Osteoblast (primary cell): Measurements from ENCODE around the gene NCK2. TPM values are rescaled to one million over a fixed set of nuclear protein-coding genes. Genes with fewer than 3 reads are reported as not detected.

ENCODE experiments used
- DNase-seq: peaks from one replicate; pipeline ENCODE4 v3.0.0; 2011; ENCODE audit warnings: low spot score, mixed read lengths; ENCODE audit not compliant: insufficient read length; ENCODE audit errors: missing footprints
- H2AFZ ChIP-seq: 2 replicates; pipeline ENCODE4 v1.6.0; 2011; ENCODE audit warnings: mild to moderate bottlenecking, low read length
- H3K27ac ChIP-seq: 2 replicates; pipeline ENCODE4 v1.5.1; 2011; ENCODE audit warnings: mild to moderate bottlenecking, low read depth, low read length, moderate library complexity
- H3K27me3 ChIP-seq: 2 replicates; pipeline ENCODE4 v1.6.0; 2012; ENCODE audit warnings: mild to moderate bottlenecking, control low read depth, inconsistent platforms, low read length, moderate library complexity; ENCODE audit not compliant: insufficient read depth
- H3K36me3 ChIP-seq: 2 replicates; pipeline ENCODE4 v1.5.1; 2011; ENCODE audit warnings: mild to moderate bottlenecking, low read length, control low read depth, moderate library complexity; ENCODE audit not compliant: insufficient read depth
- H3K4me1 ChIP-seq: 2 replicates; pipeline ENCODE4 v1.5.1; 2011; ENCODE audit warnings: mild to moderate bottlenecking, low read length, control low read depth, moderate library complexity; ENCODE audit not compliant: insufficient read depth
- H3K4me2 ChIP-seq: 2 replicates; pipeline ENCODE4 v1.6.0; 2011; ENCODE audit warnings: mild to moderate bottlenecking, low read length; ENCODE audit not compliant: insufficient read depth
- H3K4me3 ChIP-seq: fragments of 200-600 bp; sonication (generic); 3 replicates; pipeline ENCODE4 v1.5.1; 2012; ENCODE audit warnings: mild to moderate bottlenecking, low read length, inconsistent platforms; ENCODE audit not compliant: insufficient read depth
- H3K79me2 ChIP-seq: 2 replicates; pipeline ENCODE4 v1.6.0; 2012; ENCODE audit warnings: mild to moderate bottlenecking, low read length, control low read depth, inconsistent platforms; ENCODE audit not compliant: insufficient read depth
- H3K9me3 ChIP-seq: 2 replicates; pipeline ENCODE4 v1.5.1; 2011; ENCODE audit warnings: low read depth, low read length, control low read depth
- H4K20me1 ChIP-seq: 2 replicates; pipeline ENCODE4 v1.6.0; 2012; ENCODE audit warnings: mild to moderate bottlenecking, low read length, control low read depth; ENCODE audit not compliant: insufficient read depth
- CTCF ChIP-seq: IDR thresholded peaks from 2 replicates; pipeline ENCODE4 v1.5.1; 2011; ENCODE audit warnings: mild to moderate bottlenecking, low read depth, low read length, moderate library complexity; ENCODE audit errors: extremely low read depth
- total RNA-seq: library from RNA; depleted of rRNA; stranded (reverse); fragments of >200 nt; gene quantifications from 2 replicates; pipeline ENCODE4 v1.2.3, GENCODE V29; 2012

Gene NCK2
- total RNA-seq, 1 donor: 28.6 TPM

DNA sequence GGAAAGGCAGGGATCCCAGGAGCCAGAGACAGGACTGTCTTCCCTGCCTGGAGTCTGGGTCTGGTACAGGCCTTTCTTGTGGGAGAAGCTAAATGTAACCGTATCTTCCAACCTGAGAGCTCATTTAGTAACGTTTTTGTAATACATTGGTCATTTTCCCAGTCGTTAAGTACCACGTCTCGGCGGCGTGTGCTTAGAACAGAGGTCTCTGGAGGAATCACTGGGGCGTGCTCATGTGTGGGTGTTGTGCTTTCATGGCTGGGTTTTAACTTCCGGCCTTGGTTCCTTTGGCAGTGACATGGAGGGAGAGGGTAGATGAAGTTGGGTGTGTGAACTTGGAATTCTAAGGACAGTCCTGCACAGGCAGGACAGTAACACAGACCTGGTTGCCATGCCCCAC is 79.7 kb downstream of the NCK2 start:
- Histone ChIP-seq H4K20me1 (peaks cover 12% of the 10 kb centered on the region), H3K27me3 (no peaks in the 10 kb centered on the region), H3K9me3 (no peaks in the 10 kb centered on the region), H3K4me1 (no peaks in the 10 kb centered on the region), H3K36me3 (no peaks in the 10 kb centered on the region), H3K27ac (no peak overlapping the region), H3K79me2 (peaks cover 7% of the 10 kb centered on the region), H3K4me2 (no peak overlapping the region), H2AFZ (no peak overlapping the region), H3K4me3 (no peak overlapping the region)
- DNase-seq: no peak
- no peak for TF ChIP-seq CTCF

- Histone ChIP-seq H3K27me3 (no peaks in the 10 kb centered on the region), H2AFZ (no peak overlapping the region), H3K9me3 (no peaks in the 10 kb centered on the region), H3K27ac (no peak overlapping the region), H3K79me2 (peaks cover 13% of the 10 kb centered on the region), H4K20me1 (peaks cover 3% of the 10 kb centered on the region), H3K4me2 (no peak overlapping the region), H3K4me1 (no peaks in the 10 kb centered on the region), H3K36me3 (no peaks in the 10 kb centered on the region), H3K4me3 (no peak overlapping the region)
- no peak for TF ChIP-seq CTCF
- no peak for DNase-seq
Observed at GRCh38 chr2:105827351-105828096, 82.8 kb downstream of the NCK2 start.

GRCh38 chr2:105828558-105828957 is 83.8 kb downstream of the NCK2 start:
- Histone ChIP-seq H3K9me3 (no peaks in the 10 kb centered on the region), H3K79me2 (peaks cover 13% of the 10 kb centered on the region), H3K36me3 (no peaks in the 10 kb centered on the region), H3K27me3 (no peaks in the 10 kb centered on the region), H3K4me1 (no peaks in the 10 kb centered on the region), H2AFZ (no peak overlapping the region), H3K4me2 (no peak overlapping the region), H3K27ac (no peak overlapping the region), H3K4me3 (no peak overlapping the region), H4K20me1 (no peaks in the 10 kb centered on the region)
- DNase-seq: no peak
- no peak for TF ChIP-seq CTCF

GRCh38 chr2:105834931-105835330 is 90.2 kb downstream of the NCK2 start:
- no peak for TF ChIP-seq CTCF
- Histone ChIP-seq H3K4me3 (no peak overlapping the region), H3K4me1 (no peaks in the 10 kb centered on the region), H3K27ac (no peak overlapping the region), H3K27me3 (no peaks in the 10 kb centered on the region), H2AFZ (no peak overlapping the region), H3K9me3 (no peaks in the 10 kb centered on the region), H3K79me2 (peaks cover 42% of the 10 kb centered on the region), H4K20me1 (peaks cover 18% of the 10 kb centered on the region), H3K36me3 (no peaks in the 10 kb centered on the region), H3K4me2 (no peak overlapping the region)
- no peak for DNase-seq
